Measurements from ENCODE around the gene IRF2.

The IRF2 gene

DNA sequence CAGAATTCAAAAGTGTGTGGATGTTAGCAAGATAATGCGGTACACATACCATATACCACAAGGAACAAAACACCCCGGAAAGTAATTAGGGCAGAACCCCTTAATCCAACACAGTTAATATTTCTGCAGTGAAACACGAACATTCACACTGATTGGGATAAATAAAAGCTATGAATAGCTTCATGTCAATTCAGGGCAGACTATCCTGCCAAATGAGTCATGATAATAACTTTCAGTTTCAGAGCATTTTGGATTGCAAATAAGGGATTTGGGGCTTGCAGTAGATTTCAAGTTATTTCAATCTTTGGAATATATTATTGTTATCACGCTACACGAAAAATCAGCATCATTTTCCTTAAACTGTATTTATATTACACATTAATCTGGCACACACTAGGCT, 24.3 kb downstream of the IRF2 start:
- no peak for DNase-seq

DNA sequence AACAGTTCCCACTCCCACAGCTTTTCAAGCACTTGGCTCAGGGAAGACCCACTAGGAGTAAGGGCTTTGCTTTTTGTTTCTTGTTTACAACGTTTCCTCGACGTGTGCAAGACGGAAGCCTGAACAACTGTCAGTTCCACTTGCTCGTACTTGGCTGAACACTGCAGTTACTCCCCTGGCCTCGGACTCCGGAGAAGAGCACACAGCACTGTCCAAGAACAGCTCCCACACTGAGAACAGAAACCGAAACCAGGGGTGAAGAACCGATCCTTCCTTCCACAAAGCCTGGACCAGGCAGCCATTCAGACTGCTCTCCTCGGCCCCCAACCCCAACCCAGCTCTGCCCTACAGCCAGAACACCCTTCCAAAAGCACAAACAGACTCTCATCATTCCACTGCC, 25.5 kb downstream of the IRF2 start:
- DNase-seq: peak in 1 of 2 experiments; percentile 32

DNA sequence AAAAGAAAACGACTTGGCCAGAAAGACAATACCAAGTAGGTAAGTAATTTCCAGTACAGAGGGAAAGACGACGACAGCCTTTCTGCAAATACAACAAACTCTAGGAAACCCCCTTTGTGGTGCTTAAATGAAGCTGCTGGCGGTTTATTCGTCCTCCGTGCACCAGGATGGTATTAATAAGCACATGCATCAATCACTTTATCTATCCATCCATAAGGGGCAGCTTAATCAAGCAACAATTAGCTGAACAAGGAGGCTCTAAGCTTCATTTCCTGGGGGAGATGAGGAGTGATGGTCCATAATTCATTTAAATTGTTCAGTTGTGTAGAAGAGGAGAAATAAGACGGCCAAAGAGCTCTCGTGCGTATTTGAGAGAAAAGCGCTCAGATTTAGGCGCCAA, 26.2 kb downstream of the IRF2 start:
- no peak for DNase-seq

DNA sequence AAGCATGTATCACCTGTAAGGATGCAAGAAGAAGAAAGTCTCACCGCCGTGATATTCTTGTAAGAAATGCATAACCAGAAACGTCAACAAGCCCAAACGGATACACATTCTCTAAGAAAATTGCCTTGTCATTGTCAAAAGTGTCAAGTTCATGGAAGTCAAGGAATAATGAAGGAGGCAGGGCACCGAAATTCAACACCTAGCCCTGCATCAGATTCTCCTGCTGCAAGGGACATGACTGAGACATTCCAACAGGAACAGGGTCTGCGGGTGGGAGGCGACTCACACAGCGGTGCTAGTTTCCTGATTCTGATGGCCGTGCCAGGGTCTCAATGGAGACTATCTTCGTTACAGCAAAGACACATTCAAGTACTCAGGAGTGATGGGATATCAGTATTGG, 26.7 kb downstream of the IRF2 start:
- DNase-seq: peak in 1 of 2 experiments; percentile 6

DNA sequence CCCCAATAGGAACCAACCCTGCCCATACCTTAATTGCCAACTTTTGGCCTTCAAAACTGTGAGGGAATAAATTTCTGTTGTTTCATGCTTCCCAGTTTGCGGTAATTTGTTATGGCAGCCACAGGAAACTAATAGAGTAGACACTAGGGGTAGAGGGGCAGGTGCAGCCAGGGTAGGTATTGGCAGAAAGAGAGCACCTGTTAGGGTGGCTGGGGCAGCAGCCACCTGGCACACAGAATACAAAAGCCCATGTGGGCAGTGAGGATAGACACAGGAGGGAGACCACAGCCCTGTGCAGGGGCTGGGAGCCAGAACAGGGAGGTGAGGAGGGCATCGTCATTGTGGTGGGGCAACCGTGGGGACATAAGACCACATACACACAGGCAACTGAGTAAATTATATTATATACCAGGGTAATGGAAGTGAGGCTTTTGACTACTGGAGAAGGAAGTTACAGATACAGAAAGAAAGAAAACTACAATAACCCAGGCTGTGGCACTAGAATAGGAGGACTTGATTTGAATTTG, 28.2 kb downstream of the IRF2 start:
- peak in 1 of 2 experiments; percentile 10 for DNase-seq

DNA sequence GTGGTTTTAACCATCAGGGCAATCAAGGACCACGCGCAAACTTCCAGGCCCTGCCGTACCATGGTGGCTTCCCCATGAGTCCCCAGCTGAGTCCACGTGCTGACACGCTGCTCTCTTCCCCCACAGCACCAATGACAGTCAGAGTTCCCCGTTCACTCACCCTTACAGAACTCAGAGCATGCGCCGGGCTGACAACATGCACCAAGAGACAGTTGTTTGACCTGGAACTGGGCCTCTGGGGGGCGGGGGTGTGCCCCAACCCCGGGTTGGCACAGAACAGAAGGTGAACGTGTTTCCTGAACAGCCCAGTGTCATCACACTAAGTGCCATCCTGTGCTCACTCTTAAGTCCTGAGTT, 29.4 kb downstream of the IRF2 start:
- peak; percentile 38 to 47 for DNase-seq

DNA sequence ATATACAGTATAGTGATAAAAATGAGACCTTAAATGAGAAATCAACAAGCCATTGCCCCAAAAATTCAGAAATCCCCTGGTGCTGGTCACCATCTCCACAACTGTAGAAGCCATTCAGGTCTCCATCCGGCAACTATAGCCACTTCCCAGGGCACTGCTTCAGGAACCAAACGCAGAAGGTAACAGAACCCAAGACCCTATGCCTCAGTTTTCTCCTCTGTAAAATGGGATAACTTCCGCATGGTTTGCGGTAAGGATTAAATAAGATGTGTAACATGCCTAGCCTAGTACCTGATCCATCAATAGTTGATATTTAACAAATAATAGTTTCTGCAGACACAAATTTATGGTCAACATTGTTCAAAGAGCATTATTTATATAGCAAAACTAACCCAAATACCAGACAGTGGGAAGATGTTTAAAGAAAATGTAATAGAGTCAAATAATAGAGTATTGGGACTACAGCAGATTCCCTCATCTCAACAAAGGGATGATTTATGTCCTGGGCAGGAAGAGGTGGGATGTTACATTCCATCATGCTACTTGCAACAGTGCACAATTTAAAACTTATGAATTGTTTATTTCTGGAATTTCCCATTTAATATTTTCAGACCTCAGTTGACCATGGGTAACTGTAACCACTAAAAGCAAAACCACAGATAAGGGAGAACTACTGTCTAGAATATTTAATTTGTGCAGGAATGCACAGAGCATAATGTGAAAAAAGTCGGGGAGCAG, 30.0 kb downstream of the IRF2 start:
- no peak for DNase-seq

DNA sequence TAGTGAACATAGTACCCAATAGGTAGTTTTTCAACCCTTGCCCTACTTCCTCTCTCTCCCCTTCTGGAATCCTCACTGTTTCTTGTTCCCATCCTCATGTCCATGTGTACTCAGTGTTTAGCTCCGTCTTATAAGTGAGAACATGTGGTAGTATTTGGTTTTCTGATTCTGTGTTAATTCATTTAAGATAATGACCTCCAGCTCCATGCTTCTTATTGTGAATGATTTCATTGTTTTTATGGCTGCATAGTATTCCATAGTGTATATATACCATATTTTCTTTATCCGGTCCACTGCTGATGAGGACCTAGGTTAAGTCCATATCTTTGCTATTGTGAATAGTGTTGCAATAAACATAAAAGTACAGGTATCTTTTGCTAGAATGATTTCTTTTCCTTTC, 31.0 kb downstream of the IRF2 start:
- DNase-seq: no peak

DNA sequence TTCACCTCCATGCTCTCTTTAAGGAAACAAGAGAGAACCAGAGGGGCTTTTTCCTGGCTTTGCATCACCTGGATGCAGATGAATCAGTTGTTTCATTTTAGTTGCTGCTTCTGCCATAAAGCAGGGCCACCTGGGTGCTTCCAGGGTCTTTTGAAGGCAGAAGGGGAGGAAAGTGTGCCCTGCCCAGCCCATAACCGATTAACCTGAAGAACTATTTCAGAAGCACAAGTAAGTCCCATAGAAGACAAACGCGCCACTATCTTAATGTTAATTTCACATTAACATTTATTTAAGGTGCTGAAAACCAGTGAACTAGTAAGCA, 32.1 kb downstream of the IRF2 start:
- no peak for DNase-seq

DNA sequence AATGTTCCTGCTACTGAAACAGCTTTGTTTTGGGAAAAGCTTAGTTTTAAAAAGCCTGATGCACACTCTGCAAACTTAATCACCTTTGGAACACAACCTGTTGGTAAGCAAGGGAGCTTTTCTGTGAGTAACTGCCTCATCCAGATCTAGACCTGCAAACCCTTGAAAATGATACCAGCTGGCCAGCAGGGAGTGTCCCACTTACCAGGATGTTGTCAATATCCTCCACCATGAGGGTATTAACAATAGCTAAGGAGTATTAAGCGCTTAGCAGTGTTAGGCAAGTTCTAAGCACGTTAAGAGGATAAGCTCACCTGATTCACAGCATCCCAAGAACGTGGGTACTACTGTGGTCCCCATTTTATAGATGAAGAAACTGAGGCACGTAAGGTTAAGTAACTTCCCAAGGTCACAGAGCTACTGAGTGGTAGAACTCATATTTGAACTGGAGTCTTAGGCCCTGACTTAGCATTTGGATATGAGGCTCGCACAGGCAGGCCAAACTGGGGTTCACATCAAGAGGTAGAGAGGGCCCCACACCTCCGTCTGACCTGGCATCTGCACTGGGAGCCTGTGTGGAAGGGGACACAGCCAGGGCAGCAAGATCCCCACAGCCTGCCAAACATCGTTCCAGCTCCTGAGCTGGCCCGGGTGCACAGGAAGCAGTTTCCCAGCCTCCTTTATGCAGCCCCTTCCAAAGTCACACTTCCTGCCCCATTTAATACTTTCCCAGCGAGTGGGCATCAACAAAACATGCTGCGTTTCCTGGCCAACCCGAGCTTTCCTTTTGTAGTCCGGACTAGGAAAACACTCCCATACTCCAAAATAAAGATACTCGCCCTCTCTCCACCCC, 32.7 kb downstream of the IRF2 start:
- no peak for DNase-seq

DNA sequence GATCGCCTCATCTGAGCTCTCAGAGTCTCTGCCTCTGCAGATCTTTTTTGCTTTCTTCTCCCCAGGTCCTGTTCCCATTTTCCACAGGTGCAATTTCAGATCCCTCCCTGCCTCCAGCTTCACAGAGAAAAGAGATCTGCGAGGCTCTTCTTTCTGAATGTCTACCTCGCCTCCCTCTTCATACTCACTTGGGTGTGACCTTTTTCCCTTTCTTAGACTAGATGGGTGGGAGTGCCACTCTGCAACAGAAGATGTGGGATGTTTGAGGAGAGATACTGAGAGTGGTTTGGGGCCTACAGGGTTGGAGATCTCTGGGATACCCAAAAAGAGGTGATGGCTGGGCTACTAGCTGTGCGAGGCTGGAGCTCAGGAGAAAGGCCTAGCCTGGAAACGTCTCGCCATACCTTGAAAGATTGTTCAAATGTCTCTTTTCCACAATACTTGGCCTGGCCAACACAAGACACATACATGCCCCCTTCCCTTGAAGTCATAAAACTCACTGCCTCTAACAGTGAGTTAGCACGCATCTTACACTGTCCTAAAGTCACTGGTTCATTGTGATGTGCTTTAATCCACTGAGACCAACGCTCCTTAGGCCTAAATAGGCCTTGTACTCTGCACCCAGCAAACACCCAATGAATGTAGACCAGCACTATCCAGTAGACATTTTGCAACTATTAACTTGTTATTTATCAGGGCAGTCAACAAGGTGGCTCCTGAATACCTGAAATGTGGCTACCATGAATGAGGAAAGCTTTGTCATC, 33.6 kb downstream of the IRF2 start:
- DNase-seq: no peak

DNA sequence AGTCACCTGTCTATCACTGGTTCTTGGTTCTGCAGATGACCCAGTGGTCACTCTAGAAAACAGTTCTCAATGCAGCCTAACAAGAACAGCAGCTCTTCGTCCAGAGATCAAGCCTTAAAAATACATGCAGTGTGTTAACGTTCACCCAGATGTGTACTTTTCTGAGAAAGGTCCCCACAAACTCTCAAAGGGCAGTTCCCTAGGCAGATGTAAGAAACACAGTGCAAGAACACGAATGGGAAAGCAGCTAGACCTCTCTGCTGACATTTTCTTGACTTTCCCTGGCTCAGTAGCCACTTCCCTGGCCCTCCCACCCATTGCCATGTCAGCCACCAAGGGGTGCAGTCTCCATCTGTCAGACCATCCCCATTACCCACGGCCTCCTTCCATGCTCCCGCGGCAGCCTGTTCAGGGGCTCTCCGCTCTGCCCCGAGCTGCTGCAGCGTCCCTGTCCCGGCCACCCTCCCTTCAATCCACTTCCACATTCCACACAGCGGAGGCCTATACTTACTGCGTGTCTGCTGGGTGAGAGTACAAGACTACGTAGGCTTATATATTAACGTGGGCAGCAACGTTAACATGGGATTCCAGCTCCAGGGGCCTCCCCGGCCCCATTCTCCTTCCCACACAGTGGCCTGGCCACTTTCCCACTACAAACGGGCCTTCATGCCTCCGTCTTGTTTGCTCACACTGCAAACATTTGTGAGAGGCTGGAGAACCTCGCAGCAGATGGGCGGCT, 34.3 kb downstream of the IRF2 start:
- DNase-seq: no peak

DNA sequence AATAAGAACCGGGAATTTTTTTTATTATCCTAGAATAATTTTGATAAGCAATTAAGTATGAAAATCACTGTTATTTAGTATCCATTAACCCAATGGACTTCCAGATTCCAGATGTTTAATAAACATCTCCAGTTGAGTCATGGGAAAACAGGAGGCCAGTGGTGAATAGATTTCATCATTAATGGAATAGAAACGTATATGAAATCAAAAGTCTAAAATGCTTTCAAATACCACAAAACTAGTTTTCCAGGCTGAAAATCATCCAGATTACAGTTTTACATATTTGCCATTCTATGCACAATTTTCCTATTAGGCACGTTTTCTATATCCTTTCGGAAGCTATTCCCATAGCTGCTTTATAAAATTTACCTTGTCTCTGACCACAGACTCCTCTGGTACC, 35.0 kb downstream of the IRF2 start:
- DNase-seq: no peak

DNA sequence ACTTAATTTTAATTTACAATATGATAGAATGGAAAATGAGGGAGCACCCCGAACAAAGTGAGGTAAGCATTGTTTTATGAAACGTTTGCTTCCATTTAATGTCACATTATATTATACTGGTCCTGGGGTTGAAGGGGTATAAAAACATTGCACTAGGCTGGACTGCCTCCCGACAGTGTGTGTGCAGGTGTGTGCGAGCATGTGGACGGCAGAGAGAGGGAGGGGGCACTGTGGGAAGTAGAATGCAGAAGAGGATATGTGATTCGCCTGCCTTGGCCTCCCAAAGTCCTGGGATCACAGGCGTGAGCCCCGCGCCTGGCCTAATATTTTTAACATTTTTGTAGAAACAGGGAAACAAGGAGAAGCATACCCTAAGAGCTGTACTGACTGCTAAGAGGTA, 36.0 kb downstream of the IRF2 start:
- no peak for DNase-seq

DNA sequence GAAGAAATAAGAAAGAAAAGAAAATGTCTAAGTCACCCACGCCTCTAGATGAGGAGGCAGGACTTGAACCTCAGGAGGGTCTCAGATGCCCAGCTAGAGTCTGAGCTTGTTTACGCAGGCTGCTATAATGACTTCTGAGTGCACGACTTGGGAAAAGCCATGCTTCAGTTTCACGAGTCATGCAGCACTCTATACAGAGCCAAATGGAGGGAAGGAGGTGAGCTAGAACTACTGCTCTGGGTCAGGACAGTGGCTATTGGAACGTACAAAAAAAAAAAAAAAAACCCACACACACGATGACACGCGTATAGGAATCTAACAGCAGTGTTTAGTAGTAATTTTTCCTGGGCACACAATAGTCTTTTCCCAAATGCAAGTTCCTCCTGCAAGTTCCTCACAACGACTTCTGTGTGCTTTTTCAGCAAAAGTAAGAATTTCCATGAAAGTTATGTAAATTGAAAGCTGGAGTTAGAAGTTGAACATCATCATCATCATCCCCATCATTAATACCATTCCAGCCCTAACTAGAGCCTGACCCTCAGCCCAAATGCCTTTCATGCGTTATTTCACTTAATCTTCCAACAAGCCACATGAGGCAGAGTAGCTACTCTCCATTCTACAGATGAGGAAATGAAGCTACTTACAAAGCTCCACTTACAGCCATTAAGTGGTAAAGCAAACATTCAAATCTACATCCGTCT, 36.6 kb downstream of the IRF2 start:
- DNase-seq: no peak

DNA sequence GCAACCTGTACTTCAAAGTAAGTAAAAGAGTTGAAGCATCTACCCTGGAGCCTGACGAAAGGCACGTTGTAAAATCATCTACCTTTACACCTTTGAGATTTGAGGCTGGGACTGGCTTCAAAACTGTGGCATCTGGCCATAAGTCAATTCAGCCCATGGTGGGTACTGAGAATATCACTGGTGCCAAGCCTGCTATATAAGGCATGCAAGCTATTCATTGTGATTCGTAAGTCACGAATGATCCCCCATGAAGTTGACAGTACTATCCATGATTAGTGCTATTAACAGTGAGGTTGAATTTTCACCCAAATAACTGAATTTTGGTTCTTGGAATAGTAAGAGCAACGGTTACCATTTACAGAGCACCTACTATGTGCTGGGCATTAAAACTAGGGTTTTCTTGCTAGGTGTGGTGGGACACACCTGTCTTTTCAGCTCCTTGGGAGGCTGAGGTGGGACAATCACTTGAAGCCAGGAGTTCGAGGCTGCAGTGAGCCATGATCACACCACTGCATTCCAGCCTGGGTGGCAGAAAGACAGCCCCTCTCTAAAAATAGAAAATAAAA, 39.8 kb downstream of the IRF2 start:
- no peak for DNase-seq

DNA sequence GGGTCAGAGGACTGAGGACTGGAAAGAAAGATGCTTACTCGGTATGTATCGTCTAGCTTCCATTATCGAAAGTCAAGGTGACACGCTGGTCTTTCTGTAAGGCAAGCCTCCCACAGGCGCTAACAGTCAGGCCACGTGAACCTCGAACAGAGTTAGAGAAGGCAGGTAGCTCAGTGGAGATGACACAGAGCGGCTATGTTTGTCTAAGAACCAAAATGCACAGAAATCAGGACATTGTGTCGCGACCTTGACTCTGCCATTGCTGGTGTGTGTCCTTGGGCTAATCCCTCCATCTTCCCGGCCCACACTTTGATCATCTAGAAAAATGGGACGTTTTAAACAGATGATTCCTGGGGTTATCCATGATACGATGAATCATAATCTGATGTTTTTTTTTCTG, 40.3 kb downstream of the IRF2 start:
- no peak for DNase-seq

DNA sequence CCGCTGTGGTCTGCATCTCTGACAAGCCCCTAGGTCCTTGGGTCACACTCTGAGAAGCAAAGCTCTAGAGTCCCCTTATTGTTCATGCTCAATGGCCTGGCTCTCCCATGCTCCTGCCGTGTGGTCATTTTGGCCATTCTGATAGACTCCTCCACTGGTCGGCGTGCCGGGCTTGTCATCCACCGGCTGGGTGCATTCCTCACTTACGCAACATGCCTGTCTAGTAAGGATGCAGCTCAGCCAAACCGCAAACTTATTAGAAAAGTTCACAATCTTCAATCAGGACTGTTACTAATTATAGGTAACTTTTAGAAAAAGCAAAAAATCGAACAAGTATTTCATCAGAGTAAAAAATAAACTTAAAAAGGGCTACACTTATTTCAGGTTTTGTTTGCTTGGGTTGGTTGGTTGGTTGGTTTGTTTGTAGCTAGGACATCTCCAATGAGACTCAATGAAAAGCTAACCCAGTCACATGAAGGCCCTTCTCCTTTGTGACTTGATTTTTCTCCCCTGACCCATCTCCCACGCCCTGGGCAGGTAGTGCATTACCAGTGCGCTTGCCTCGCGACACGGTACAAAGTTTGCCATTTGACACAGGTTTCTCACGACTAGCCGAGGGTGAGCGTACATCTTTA, 41.0 kb downstream of the IRF2 start:
- no peak for DNase-seq

DNA sequence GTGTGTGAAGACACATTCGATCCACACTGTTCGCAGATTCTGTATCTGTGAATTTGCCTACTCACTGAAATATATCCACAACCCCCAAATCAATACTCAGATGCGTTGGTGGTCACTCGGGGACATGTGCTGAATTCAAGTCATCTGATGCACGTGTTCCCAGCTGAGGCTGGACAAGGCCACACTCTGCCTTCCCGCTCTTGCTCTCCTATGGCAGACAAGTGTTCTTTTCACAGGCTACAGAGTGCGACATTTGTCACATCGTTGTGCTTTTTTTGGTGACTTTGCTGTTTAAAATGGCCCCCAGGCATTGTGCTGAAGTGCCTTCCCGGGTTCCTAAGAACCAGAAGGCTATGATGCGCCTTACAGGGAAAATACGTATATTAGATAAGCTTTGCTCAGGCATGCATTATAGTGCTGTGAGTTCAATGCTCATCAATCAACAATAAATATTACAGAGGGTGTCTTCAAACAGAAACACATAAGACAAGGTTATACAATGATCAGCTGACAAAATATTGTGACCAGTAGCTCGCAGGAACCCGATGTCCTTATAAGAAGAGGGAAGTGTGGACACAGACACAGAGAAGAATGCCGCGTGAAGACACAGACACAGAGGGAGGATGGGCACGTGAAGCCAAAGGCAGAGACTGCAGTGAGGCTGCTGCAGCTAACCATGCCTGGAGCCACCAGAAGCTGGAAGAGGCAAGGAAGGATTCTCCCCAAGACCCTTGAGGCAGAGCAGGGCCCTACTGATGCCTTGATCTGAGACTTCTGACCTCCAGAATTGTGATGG, 42.0 kb downstream of the IRF2 start:
- no peak for DNase-seq

DNA sequence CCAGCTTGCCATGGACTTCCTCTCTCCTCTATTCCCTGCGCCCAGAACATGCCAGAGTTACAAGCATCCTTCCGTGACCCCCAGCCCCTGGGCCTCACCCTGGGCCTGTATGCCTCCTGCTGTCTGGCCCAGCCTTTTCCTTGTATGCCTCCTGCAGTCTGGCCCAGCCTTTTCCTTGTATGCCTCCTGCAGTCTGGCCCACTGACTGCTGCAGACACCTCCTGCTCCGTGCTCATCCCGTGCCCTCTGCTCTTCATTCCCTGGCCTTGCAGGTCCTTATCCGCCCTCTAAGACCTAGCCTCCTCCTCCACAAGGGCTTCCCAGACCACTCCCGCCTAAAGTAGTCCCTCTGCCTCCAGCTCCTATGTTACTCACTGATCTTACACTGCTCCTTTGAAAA, 44.2 kb downstream of the IRF2 start:
- DNase-seq: no peak

DNA sequence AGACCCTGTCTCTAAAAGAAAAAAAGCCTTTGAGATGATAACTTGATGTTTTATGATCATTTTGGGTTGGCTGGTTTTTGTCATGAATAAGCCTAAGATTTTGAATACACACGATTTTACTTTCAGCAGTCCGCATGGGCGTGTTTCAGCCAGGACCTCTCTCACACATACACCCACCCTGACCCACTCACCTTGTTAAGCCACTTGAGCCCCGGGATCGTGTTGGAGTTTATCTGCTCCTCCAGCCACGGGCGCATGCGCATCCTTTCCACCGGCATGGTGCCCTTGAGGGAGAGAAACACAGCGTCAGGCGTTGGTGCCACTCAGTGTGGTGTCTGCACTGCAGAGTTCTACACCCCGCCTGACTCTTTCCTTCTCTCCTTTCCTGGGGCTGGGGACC, 45.6 kb downstream of the IRF2 start:
- DNase-seq: no peak
